MCF 10A (cell line): ENCODE measurements around the gene ZNF638. TPM values are rescaled to one million over a fixed set of nuclear protein-coding genes. Genes with fewer than 3 reads are reported as not detected.
A peak's percentile ranks its signal among the peaks of the same experiment; 100 is the strongest.

Experiments
- BruUV-seq: library from RNA; stranded (reverse); fragments of 400-500 nt; replicated peaks from 2 replicates; lab custom pipeline; 2021; lab: Mats Ljungman, UMichigan
- CTCF ChIA-PET: fragments of 300-600 bp; sonication (Branson Sonifier 250); formaldehyde crosslinking; extraction: SDS; loops from one replicate; lab custom pipeline; 2021; ENCODE audit warnings: antibody characterized with exemption, inconsistent platforms; lab: Yijun Ruan, JAX
- POLR2A ChIA-PET: fragments of 300-600, 350-650 bp; sonication (Branson Sonifier 250); formaldehyde crosslinking; extraction: SDS; loops from one replicate; lab custom pipeline; 2020; ENCODE audit warnings: antibody characterized with exemption, inconsistent platforms; lab: Yijun Ruan, JAX
- DNase-seq: peaks from one replicate; pipeline ENCODE4 v3.0.0-alpha.2; 2018; ENCODE audit not compliant: unreplicated experiment
- H3K27ac Mint-ChIP-seq: one replicate; pipeline ENCODE4 v1.8.0; 2022; ENCODE audit warnings: mild to moderate bottlenecking, low read depth, mixed read lengths; ENCODE audit not compliant: unreplicated experiment
- H3K27me3 Mint-ChIP-seq: one replicate; pipeline ENCODE4 v1.8.0; 2022; ENCODE audit warnings: mixed read lengths; ENCODE audit not compliant: insufficient read depth, unreplicated experiment
- H3K36me3 Mint-ChIP-seq: one replicate; pipeline ENCODE4 v1.8.0; 2022; ENCODE audit warnings: mild to moderate bottlenecking, moderate library complexity, mixed read lengths; ENCODE audit not compliant: insufficient read depth, unreplicated experiment
- H3K4me1 Mint-ChIP-seq: one replicate; pipeline ENCODE4 v1.8.0; 2022; ENCODE audit warnings: mixed read lengths; ENCODE audit not compliant: insufficient read depth, unreplicated experiment
- H3K4me3 Mint-ChIP-seq: one replicate; pipeline ENCODE4 v1.8.0; 2022; ENCODE audit warnings: mild to moderate bottlenecking, moderate library complexity, mixed read lengths; ENCODE audit not compliant: unreplicated experiment
- H3K9me3 Mint-ChIP-seq: one replicate; pipeline ENCODE4 v1.8.0; 2022; ENCODE audit warnings: mixed read lengths; ENCODE audit not compliant: unreplicated experiment
- CTCF ChIP-seq: fragments of 200-600 bp; IDR thresholded peaks from one replicate; pipeline ENCODE4 v1.8.0; 2022; ENCODE audit warnings: antibody characterized with exemption, mild to moderate bottlenecking; ENCODE audit not compliant: unreplicated experiment
- intact Hi-C: fragments of 100-400 bp; cut with micrococcal nuclease; formaldehyde crosslinking; loops from 2 replicates; pipeline ENCODE4 v1.14.1; 2022
- total RNA-seq: library from RNA; stranded (reverse); gene quantifications from 2 replicates; pipeline ENCODE4 v1.2.3, GENCODE V29; 2022

ZNF638 gene
- total RNA-seq, 1 experiment from 2014 or later, result 142 TPM

- no peak for TF ChIP-seq CTCF
- H3K4me3 Mint-ChIP-seq, result peak overlapping the region; percentile 71
- intact Hi-C loops, result no loop called here
- no peak for DNase-seq
- H3K27ac Mint-ChIP-seq, result no peak overlapping the region
- no peaks in the 10 kb centered on the region for H3K36me3 Mint-ChIP-seq
- no TSS peak for BruUV-seq
- POLR2A ChIA-PET, result interaction anchor here (0.7 kb wide), 1 partner anchor 10 kb away, joined by 4 read pairs; no protein-coding TSS in a partner anchor
- no peaks in the 10 kb centered on the region for H3K4me1 Mint-ChIP-seq
- H3K9me3 Mint-ChIP-seq, result no peaks in the 10 kb centered on the region
- CTCF ChIA-PET, result interaction anchor here (2.6 kb wide), 1 partner anchor 43 kb away, joined by 9 read pairs; no protein-coding TSS in a partner anchor
- no peaks in the 10 kb centered on the region for H3K27me3 Mint-ChIP-seq
Measured at GRCh38 chr2:71467180-71467815, 135.7 kb downstream of the ZNF638 start.

GRCh38 chr2:71468279-71469015 lies 136.9 kb downstream of the ZNF638 start:
- Mint-ChIP-seq H3K4me1 (no peaks in the 10 kb centered on the region), H3K4me3 (no peak overlapping the region), H3K9me3 (no peaks in the 10 kb centered on the region), H3K27me3 (no peaks in the 10 kb centered on the region), H3K36me3 (no peaks in the 10 kb centered on the region), H3K27ac (no peak overlapping the region)
- BruUV-seq, result no TSS peak
- POLR2A ChIA-PET, result interaction anchor here (0.6 to 1.9 kb wide), 3 partner anchors 7 to 1933 kb away, joined by 3 to 5 read pairs (median 3); partner anchors contain the start of gene DYSF
- intact Hi-C loops, result no loop called here
- TF ChIP-seq CTCF, result no peak
- CTCF ChIA-PET, result interaction anchor here (0.6 to 2.6 kb wide), 5 partner anchors 7 to 1391 kb away, joined by 3 to 9 read pairs (median 3); no protein-coding TSS in a partner anchor
- no peak for DNase-seq

- Mint-ChIP-seq H3K4me1 (no peaks in the 10 kb centered on the region), H3K36me3 (no peaks in the 10 kb centered on the region), H3K27me3 (no peaks in the 10 kb centered on the region), H3K4me3 (no peak overlapping the region), H3K9me3 (no peaks in the 10 kb centered on the region), H3K27ac (no peak overlapping the region)
- intact Hi-C loops, result no loop called here
- POLR2A ChIA-PET, result interaction anchor here (0.6 to 1.9 kb wide), 3 partner anchors 8 to 243 kb away, joined by 3 to 5 read pairs (median 3); partner anchors contain the start of genes DYSF and PAIP2B
- no TSS peak for BruUV-seq
- no peak for DNase-seq
- TF ChIP-seq CTCF, result no peak
- CTCF ChIA-PET, result interaction anchor here (0.7 to 2.6 kb wide), 4 partner anchors 9 to 40 kb away, joined by 3 to 9 read pairs (median 6); no protein-coding TSS in a partner anchor
Measured at GRCh38 chr2:71469403-71470398, 138.1 kb downstream of the ZNF638 start.
